HG03066 (cell line): ENCODE results near the gene PTMS.
"Not testable (repeated sequence)": the region's sequence is repeated elsewhere in the genome, so short reads cannot be mapped to it uniquely, and the experiment has no call there.

Experiments used
- ATAC-seq: cut with Tn5 transposase; IDR thresholded peaks from one replicate; pipeline ENCODE4 v1.9.1; 2021; ENCODE audit warnings: low read depth; ENCODE audit not compliant: unreplicated experiment

PTMS gene

GRCh38 chr12:6765634-6766581 is at the start of gene PTMS:
Gene PTMS, plus strand, starts transcription at chr12:6766363. Its CDS starts 343 bp downstream, at chr12:6766706.
- no peak for ATAC-seq

GRCh38 chr12:6716874-6717437 is 49.2 kb upstream of the PTMS start:
- ATAC-seq: no peak

GRCh38 chr12:6722863-6723262 is 43.3 kb upstream of the PTMS start:
- no peak for ATAC-seq

GRCh38 chr12:6723607-6724408 is 42.4 kb upstream of the PTMS start, which contains the start of gene COPS7A:
Gene COPS7A, plus strand, starts transcription at chr12:6724046. Its CDS starts 611 bp downstream, at chr12:6724657.
- peak; percentile 91 for ATAC-seq

- ATAC-seq: peak; percentile 29
These were observed 41.8 kb upstream of the PTMS start for GRCh38 chr12:6724409-6724797.

GRCh38 chr12:6725350-6725749 is 40.8 kb upstream of the PTMS start:
- ATAC-seq: no peak

GRCh38 chr12:6729186-6729585 is 37.0 kb upstream of the PTMS start:
- ATAC-seq: no peak

GRCh38 chr12:6730169-6730568 is 36.0 kb upstream of the PTMS start:
- no peak for ATAC-seq

GRCh38 chr12:6734506-6735387 is 31.4 kb upstream of the PTMS start:
- no peak for ATAC-seq

- ATAC-seq: no peak
These were observed 30.5 kb upstream of the PTMS start for GRCh38 chr12:6735448-6736191.

- no peak for ATAC-seq
These were observed 29.4 kb upstream of the PTMS start for GRCh38 chr12:6736754-6737153.

- ATAC-seq: not testable (repeated sequence)
These were observed 24.1 kb upstream of the PTMS start for GRCh38 chr12:6742080-6742479.

GRCh38 chr12:6742834-6743233 is 23.3 kb upstream of the PTMS start:
- no peak for ATAC-seq

GRCh38 chr12:6743300-6743699 is 22.9 kb upstream of the PTMS start:
- ATAC-seq: not testable (repeated sequence)

GRCh38 chr12:6745741-6746525 is 20.2 kb upstream of the PTMS start:
- ATAC-seq: no peak

GRCh38 chr12:6747216-6747615 is 18.9 kb upstream of the PTMS start:
- ATAC-seq: no peak

- ATAC-seq: no peak
These were observed 17.4 kb upstream of the PTMS start for GRCh38 chr12:6748761-6749160.

- no peak for ATAC-seq
These were observed 15.7 kb upstream of the PTMS start for GRCh38 chr12:6750506-6750905.

GRCh38 chr12:6751767-6752166 is 14.4 kb upstream of the PTMS start:
- ATAC-seq: no peak
